ENCODE measurements around the gene ZNF652.
A peak's percentile ranks its signal among the peaks of the same experiment; 100 is the strongest.
"Not testable (repeated sequence)": the region's sequence is repeated elsewhere in the genome, so short reads cannot be mapped to it uniquely, and the experiment has no call there.

ZNF652 gene

DNA sequence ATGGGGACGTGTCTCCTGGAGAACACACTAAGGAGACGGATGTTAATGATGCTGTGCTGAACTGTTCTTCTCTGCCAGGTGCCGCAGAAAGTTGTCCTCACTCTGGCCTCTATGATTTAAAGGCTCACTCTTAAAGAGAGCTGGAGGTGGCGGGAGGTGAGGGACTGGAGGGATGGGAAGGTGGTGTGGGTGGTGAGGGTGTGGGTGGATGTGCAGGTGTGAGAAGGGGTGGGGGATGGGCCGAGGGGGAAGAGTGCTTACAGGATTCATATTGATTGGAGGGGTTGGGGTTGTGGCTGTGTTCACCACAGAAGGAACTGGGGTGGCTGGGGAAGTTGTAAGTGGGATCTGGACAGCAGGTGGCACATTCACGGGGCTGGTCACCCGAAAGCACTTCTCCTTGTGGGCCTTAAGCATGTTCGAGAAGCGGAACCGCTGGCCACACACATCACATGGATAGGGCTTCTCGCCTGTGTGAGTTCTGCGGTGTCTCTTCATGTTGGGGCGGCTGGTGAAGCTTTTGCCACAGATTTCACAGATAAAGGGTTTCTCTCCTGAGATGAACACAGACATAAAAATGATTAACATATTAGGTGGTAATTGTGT is 63.6 kb downstream of the ZNF652 start:
- DNase-seq, result no peak

- no peak for DNase-seq
These were observed 64.9 kb downstream of the ZNF652 start for GRCh38 chr17:49297141-49297540.

DNA sequence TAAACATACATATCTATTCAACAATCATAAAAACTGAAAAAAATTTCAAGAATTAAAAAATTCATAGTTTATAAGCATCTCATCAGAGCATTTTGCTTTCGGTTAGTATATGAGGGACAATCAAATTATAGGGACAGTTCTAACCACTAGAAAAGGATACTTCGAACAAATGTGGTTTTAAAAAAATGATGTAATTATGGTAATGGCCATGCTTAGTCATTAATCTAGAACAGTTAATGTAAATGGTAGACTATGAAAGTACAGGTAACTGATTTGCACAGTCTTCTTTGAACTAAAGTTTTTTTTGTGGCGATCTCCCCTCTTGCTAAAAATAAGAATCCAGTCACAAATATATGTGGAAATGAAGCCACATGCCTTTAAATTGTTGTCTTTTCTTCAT is 67.9 kb downstream of the ZNF652 start:
- DNase-seq, result no peak

- DNase-seq, result no peak
These were observed 69.1 kb downstream of the ZNF652 start for GRCh38 chr17:49292901-49293300.

DNA sequence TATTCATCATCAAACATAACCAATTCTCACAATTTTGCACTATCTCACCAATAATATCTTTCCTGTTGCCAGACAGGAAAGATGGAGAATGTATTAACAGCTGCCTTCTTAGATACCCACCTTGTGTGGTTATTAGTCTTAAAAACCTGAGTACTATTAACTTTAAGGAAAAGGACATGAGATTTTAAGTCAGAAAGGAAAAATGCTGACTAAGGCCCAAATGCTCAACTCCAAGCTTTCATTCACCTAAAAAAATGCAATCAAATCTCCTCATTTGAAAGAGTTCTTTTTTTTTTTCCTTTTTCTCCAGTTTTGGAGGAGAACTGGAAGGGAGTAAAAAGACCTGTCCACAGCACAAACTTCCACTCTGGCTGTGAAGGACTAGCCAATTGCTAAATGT is 70.1 kb downstream of the ZNF652 start:
- no peak for DNase-seq

GRCh38 chr17:49290690-49291359 is 71.2 kb downstream of the ZNF652 start:
- DNase-seq, result peak; percentile 33

DNA sequence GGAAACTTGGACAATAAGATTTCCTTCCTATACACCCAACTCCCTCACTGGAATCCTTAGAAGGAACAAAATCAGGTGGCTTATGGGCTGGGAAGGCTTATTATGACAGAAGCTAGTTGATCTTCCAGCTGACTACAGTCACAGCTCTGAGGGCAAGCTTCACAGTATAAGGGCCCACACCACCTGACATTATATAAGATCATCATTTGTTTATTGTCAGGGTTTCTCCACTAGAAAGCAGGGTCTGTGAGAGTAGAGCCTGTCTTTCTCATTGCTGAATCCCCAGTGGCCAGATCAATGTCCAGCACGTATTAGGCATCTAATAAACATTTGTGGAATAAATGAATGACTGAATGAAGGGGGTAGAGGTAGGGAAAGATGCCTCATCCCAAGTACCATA is 73.7 kb downstream of the ZNF652 start:
- no peak for DNase-seq

- no peak for DNase-seq
These were observed 74.6 kb downstream of the ZNF652 start for GRCh38 chr17:49287481-49287880.

GRCh38 chr17:49286261-49286973 is 75.6 kb downstream of the ZNF652 start:
- DNase-seq, result not testable (repeated sequence)

GRCh38 chr17:49285716-49286115 is 76.3 kb downstream of the ZNF652 start:
- no peak for DNase-seq

DNA sequence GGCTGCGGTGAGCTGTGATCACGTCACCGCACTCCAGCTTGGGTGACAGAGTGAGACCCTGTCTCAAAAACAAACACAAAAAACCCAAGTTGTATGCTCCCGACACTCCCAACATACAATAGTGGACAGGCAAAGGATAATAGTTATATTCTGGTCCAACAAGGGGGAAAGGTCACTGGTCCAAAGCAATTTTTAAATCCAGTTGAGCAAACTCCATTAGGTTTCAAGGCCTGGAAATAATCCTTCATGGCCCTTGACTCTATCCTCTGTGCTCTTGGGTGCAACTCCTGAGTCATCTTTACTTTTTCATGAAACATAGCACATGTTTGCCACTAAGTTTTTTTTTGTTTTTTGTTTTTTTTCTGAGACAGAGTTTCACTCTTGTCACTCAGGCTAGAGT is 81.1 kb downstream of the ZNF652 start:
- DNase-seq, result no peak

DNA sequence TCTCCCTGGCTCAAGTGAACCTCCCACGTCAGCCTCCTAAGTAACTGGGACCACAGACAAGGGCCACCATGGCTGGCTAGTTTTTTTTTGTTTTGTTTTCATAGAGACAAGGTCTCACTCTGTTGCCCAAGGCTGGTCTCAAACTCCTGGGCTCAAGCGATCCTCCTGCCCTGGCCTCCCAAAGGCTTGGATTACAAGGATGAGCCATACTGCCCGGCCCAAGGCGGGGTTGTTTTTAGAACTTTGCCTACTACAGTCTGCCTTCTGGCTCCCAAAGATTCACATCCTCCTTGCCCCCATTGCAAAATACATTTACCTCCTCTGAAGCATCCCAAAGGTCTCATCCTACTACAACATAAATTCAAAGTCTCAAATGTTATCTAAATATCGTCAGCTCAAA is 82.0 kb downstream of the ZNF652 start:
- DNase-seq, result no peak

GRCh38 chr17:49279263-49280015 is 82.6 kb downstream of the ZNF652 start:
- not testable (repeated sequence) for DNase-seq

GRCh38 chr17:49278076-49278475 is 84.0 kb downstream of the ZNF652 start:
- DNase-seq, result no peak

DNA sequence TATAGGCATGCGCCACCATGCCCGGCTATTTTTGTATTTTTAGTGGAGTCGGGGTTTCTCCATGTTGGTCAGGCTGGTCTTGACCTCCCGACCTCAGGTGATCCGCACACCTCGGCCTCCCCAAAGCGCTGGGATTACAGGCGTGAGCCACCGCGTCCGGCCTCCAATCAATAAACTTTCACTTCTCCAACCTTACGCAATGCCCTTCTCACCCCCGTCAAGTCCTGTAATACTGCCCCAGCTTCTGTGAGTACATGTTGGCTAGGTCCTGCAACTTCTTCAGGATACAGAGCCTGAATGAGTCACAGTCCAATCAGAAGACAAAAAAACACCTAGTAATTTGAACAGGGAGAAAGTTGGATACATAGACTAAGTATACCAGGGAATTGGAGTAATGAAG is 84.4 kb downstream of the ZNF652 start:
- no peak for DNase-seq

DNA sequence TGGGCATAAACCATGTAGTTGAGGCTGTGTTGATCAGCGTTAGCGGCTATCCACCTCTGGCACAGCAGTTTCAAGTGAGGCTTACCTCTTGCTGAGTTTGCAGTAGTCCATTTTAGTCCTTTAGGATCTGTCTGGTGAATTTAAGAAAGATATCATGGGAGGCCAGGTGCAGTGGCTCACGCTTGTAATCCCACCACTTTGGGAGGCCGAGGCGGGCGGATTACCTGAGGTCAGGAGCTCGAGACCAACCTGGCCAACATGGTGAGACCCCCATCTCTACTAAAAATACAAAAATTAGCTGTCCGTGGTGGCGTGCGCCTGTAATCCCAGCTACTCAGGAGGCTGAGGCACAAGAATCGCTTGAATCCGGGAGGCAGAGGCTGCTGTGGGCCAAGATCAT is 86.1 kb downstream of the ZNF652 start:
- not testable (repeated sequence) for DNase-seq

DNA sequence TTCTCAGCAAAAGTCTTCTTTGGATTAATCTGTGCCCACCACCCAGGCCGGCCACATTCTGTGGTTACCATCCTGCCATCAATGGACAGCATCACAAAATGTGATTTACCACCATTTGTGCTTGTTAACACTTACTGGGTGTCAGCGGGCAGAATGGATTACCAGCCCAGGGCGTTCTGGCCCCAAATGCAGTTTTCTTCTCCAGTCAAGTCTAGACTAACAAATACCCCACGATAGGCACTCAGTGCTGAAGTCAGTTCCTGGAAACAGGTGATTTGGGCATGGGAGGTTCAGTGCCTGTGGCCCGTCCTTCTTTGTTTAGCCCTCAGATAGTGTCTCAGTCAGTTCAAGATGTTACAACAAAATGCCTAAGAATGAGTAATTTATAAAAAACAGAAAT is 92.7 kb downstream of the ZNF652 start:
- DNase-seq, result no peak

- no peak for DNase-seq
These were observed 94.1 kb downstream of the ZNF652 start for GRCh38 chr17:49267912-49268311.

DNA sequence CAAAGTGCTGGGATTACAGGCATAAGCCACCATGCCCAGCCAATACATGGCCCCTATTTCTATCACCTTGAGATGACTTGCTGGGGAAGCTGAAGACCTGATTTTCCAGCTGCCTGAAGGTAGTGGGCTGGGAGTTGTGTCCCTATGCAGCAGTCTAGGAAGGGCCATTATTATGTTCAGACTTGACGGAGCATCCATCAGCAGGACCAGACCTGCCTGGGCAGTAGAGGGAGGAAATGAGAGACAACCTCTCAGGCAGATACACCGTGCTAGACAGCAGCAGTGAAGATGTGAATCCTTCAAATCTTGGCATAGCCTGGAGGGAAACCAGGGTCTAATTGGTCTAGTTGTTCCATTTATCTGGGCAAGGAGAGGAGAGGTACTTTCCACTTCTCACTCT is 95.8 kb downstream of the ZNF652 start:
- no peak for DNase-seq

DNA sequence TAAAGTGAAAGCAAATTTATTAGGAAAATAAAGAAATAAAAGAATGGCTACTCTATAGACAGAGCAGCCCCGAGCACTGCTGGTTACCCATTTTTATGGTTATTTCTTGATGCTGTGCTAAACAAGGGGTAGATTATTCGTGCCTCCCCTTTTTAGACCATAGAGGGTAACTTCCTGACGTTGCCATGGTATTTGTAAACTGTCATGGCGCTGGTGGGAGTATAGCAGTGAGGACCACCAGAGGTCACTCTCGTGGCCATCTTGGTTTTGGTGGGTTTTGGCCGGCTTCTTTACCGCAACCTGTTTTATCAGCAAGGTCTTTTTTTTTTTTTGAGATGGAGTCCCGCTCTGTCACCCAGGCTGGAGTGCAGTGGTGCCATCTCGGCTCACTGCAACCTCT is 100.5 kb downstream of the ZNF652 start:
- not testable (repeated sequence) for DNase-seq

DNA sequence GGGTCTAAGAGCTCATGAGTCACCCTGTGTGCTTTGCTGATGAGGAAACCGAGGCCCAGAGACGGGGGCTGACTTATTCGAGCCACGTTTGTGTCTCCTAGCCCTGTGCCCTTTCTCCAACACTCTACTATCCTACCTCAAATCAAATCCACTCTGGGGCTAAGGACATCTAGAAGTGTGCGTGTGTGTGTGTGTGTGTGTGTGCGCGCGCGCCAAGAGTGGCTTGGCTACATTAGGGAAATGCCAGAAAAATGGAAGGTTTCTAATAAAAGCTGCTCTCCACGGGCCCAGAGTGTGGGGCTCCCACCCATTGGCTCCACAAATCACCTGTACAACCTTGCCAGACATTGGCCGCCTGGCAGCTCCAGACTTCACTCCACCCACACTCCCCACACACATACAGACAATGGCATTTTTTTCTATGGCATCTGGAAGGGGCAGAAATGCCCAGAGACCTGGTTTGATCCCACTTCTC is 101.2 kb downstream of the ZNF652 start:
- DNase-seq, result no peak

- peak; percentile 89 for DNase-seq
These were observed 101.8 kb downstream of the ZNF652 start for GRCh38 chr17:49260011-49260816.

DNA sequence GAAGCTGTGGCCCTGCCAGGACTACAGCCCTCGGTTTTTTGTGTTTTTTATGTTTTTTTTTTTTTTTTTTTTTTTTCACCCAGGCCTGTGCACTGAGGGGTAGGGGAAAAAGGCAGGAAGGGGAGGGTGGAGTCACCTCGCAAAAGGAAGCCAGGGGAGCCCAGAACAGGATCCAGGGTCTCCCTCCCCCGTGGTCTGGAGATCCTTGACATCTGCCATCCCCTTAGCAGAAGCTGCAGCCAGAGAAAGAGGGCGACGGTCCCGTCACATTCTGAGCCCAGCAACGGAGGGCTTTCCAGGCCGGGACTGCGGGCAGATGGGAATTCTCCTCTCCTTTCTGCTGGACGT is 102.4 kb downstream of the ZNF652 start:
- no peak for DNase-seq
